BE2C (cell line): ENCODE data around the gene MTG1.
"Not testable (repeated sequence)": the region's sequence is repeated elsewhere in the genome, so short reads cannot be mapped to it uniquely, and the experiment has no call there.

Source experiments
- DNase-seq: peaks from one replicate; pipeline ENCODE4 v3.0.0-alpha.2; 2020
- H3K27me3 ChIP-seq: fragments of 250-450 bp; sonication (Bioruptor Pico); 2 replicates; pipeline ENCODE4 v1.5.1; 2020; ENCODE audit warnings: mild to moderate bottlenecking
- H3K36me3 ChIP-seq: fragments of 250-450 bp; sonication (Bioruptor Pico); 2 replicates; pipeline ENCODE4 v1.5.1; 2020; ENCODE audit warnings: mild to moderate bottlenecking
- H3K4me1 ChIP-seq: fragments of 250-450 bp; sonication (Bioruptor Pico); 2 replicates; pipeline ENCODE4 v1.5.1; 2020
- H3K4me3 ChIP-seq: 2 replicates; pipeline ENCODE4 v1.5.1; 2011; ENCODE audit warnings: low read depth, low read length
- H3K9me3 ChIP-seq: fragments of 250-450 bp; sonication (Bioruptor Pico); 2 replicates; pipeline ENCODE4 v1.5.1; 2020
- CTCF ChIP-seq: IDR thresholded peaks from 2 replicates; pipeline ENCODE4 v1.5.1; 2012; ENCODE audit warnings: mild to moderate bottlenecking, low read depth, low read length

MTG1 gene

GRCh38 chr10:133366130-133366478 is 27.9 kb upstream of the MTG1 start:
- Histone ChIP-seq H3K4me3 (no peak overlapping the region), H3K36me3 (peaks cover 25% of the 10 kb centered on the region), H3K4me1 (no peaks in the 10 kb centered on the region), H3K9me3 (no peaks in the 10 kb centered on the region), H3K27me3 (no peaks in the 10 kb centered on the region)
- no peak for TF ChIP-seq CTCF
- no peak for DNase-seq

- H3K27me3 ChIP-seq, result no peaks in the 10 kb centered on the region
- no peak overlapping the region for H3K4me3 ChIP-seq
- no peak for DNase-seq
- H3K9me3 ChIP-seq, result no peaks in the 10 kb centered on the region
- no peaks in the 10 kb centered on the region for H3K4me1 ChIP-seq
- peaks cover 25% of the 10 kb centered on the region for H3K36me3 ChIP-seq
- no peak for TF ChIP-seq CTCF
Measured at GRCh38 chr10:133366751-133367150, 27.2 kb upstream of the MTG1 start.

GRCh38 chr10:133367461-133367860 is 26.5 kb upstream of the MTG1 start:
- not testable (repeated sequence) for H3K4me3 ChIP-seq, DNase-seq, H3K9me3 ChIP-seq, H3K4me1 ChIP-seq, H3K27me3 ChIP-seq
- H3K36me3 ChIP-seq, result peaks cover 25% of the 10 kb centered on the region

GRCh38 chr10:133368153-133368552 is 25.8 kb upstream of the MTG1 start:
- peaks cover 25% of the 10 kb centered on the region for H3K36me3 ChIP-seq

GRCh38 chr10:133370030-133370786 is 23.7 kb upstream of the MTG1 start:
- peaks cover 25% of the 10 kb centered on the region for H3K36me3 ChIP-seq
- no peak for DNase-seq
- no peak overlapping the region for H3K4me3 ChIP-seq
- no peaks in the 10 kb centered on the region; the same call in 1 of the 2 replicates for H3K4me1 ChIP-seq
- H3K27me3 ChIP-seq, result no peaks in the 10 kb centered on the region
- no peak for TF ChIP-seq CTCF
- H3K9me3 ChIP-seq, result no peaks in the 10 kb centered on the region

More at GRCh38 chr10:133368153-133368552, 25.8 kb upstream of the MTG1 start:
- H3K4me1 ChIP-seq, result no peaks in the 10 kb centered on the region
- H3K4me3 ChIP-seq, result no peak overlapping the region
- no peaks in the 10 kb centered on the region for H3K27me3 ChIP-seq
- no peak for DNase-seq
- no peak for TF ChIP-seq CTCF
- no peaks in the 10 kb centered on the region for H3K9me3 ChIP-seq

GRCh38 chr10:133372507-133372906 is 21.4 kb upstream of the MTG1 start:
- Histone ChIP-seq H3K27me3 (no peaks in the 10 kb centered on the region), H3K4me1 (no peaks in the 10 kb centered on the region; the same call in 1 of the 2 replicates), H3K9me3 (no peaks in the 10 kb centered on the region), H3K36me3 (peaks cover 16% of the 10 kb centered on the region), H3K4me3 (no peak overlapping the region)
- no peak for DNase-seq
- TF ChIP-seq CTCF, result no peak
